HAP-1 (cell line): ENCODE results near the gene LARP4.
"Not testable (repeated sequence)": the region's sequence is repeated elsewhere in the genome, so short reads cannot be mapped to it uniquely, and the experiment has no call there.

ENCODE experiments used
- DNase-seq, 2 experiments: peaks; one replicate each; pipeline ENCODE4 v3.0.0-alpha.2; 2016 to 2020; ENCODE audit warnings: low spot score in 2 of 2
- H3K27me3 ChIP-seq: fragments of 250-450 bp; sonication (Bioruptor Pico); 2 replicates; pipeline ENCODE4 v1.5.1; 2020; ENCODE audit warnings: low read depth, mild to moderate bottlenecking, moderate library complexity
- H3K36me3 ChIP-seq: fragments of 250-450 bp; sonication (Bioruptor Pico); replicated peaks from 2 replicates; pipeline ENCODE4 v1.5.1; 2020; ENCODE audit warnings: mild to moderate bottlenecking
- H3K4me1 ChIP-seq: fragments of 250-450 bp; sonication (Bioruptor Pico); 2 replicates; pipeline ENCODE4 v1.5.1; 2020; ENCODE audit warnings: mild to moderate bottlenecking
- H3K4me3 ChIP-seq: fragments of 250-450 bp; sonication (Bioruptor Pico); 2 replicates; pipeline ENCODE4 v1.5.1; 2020; ENCODE audit warnings: mild to moderate bottlenecking, moderate library complexity
- H3K9me3 ChIP-seq: fragments of 250-450 bp; sonication (Bioruptor Pico); 2 replicates; pipeline ENCODE4 v1.5.1; 2020; ENCODE audit warnings: mild to moderate bottlenecking, moderate library complexity
- in situ Hi-C: fragments of 300-500 bp; cut with MboI; formaldehyde crosslinking; loops from 3 replicates; pipeline ENCODE4 v1.14.3; 2020; ENCODE audit warnings: low sequenced_read_pairs, inconsistent platforms, mixed read lengths

LARP4 gene

DNA sequence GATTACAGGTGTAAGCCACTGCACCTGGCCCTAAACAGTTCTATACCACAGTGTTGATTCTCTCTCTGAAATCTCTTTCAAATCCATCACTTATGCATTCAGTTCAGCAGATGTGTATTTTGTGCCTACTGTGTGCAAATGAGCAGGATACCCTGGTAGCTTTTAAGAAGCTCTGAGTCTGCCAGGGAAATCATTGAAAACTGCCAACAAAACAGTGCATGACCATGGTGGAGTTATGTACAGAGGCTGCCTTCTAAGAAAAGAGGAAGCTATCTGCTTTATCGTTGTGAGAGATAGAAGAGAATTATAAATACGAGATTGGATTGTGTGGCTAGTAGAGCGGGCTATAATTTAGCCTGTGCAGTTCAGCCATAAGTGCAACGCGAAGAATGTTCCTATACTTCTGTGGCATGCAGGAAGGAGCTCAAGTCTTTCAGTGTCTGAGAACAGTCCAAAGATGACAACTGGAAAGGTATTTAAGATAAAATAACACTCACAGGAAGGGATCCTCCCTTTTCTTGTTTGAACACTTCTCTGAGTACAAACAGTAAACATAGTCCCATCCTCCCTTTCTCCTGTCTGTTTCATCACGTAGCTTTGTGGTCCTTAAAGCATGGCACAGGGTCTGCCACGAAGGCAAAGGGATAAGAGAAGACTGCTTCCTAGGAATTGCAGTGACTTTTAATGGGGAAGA lies 108.4 kb downstream of the LARP4 start:
- Histone ChIP-seq H3K36me3 (no peaks in the 10 kb centered on the region; the same call in 1 of the 2 replicates), H3K4me3 (no peak overlapping the region), H3K27me3 (no peaks in the 10 kb centered on the region), H3K4me1 (peaks cover 22% of the 10 kb centered on the region), H3K9me3 (no peaks in the 10 kb centered on the region)
- in situ Hi-C loops, result loop anchor here (10.0 to 25.0 kb wide), 2 partner anchors 116 to 228 kb away; no protein-coding TSS in a partner anchor
- DNase-seq, result no peak

- Histone ChIP-seq H3K9me3 (no peaks in the 10 kb centered on the region), H3K36me3 (no peaks in the 10 kb centered on the region; the same call in 1 of the 2 replicates), H3K4me3 (no peak overlapping the region), H3K4me1 (no peaks in the 10 kb centered on the region; the same call in 1 of the 2 replicates), H3K27me3 (no peaks in the 10 kb centered on the region)
- in situ Hi-C loops, result loop anchor here (25.0 kb wide), 1 partner anchor 223 kb away; no protein-coding TSS in a partner anchor
- no peak for DNase-seq
These were observed 114.0 kb downstream of the LARP4 start for GRCh38 chr12:50514526-50515276.

DNA sequence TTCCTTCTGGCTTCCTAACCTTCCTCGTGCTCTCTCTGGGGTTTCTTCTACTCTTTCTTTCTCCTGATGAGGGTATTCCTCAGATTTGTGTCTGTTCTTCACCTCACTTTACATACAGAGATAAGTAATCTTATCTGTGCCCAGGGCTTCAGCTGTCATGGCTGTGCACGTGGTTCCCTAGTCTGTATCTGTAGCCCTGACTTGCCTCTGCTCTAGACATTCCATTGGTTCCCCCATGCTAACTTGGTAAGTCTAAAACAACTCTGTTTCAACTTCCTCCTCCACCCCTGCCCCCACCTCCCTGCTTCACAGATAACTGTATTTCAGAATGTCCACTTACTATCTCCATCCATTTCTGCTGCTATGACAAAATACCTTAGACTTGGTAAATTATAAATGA lies 114.9 kb downstream of the LARP4 start:
- in situ Hi-C loops, result loop anchor here (25.0 kb wide), 1 partner anchor 222 kb away; no protein-coding TSS in a partner anchor
- Histone ChIP-seq H3K27me3 (no peaks in the 10 kb centered on the region), H3K36me3 (no peaks in the 10 kb centered on the region), H3K9me3 (no peaks in the 10 kb centered on the region), H3K4me1 (peaks cover 3% of the 10 kb centered on the region; the same call in 1 of the 2 replicates), H3K4me3 (no peak overlapping the region)
- DNase-seq, result no peak

DNA sequence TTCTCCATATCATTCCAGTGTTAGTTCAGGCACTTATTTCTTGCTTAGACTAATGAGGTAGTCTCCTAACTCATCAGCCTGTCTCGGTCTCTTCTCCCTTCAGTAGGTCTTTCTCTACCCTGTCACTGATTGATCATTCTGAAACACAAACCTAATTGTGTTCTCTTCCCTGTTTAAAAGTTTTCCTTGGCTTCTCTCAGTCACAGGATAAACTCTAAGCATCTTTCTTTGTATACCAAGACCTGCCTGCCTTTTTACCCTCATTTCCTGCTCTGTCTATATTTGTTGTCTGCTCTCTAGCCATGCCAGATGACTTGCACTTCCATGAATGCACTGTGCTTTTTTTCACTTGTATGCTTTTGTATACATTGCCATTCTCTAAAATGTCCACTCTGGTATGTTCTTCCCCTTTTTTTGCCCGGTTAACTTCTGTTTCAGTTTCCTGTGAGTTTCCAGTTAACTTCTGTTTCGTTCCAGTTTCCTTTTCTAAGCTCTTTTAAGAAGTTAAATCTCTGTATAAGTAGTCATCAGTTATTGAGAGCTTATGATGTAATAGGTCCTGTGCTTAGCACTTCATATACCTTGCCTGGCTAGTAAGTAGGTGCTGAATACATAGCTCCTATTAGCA lies 116.8 kb downstream of the LARP4 start:
- no peak overlapping the region for H3K4me3 ChIP-seq
- H3K9me3 ChIP-seq, result no peaks in the 10 kb centered on the region
- no peaks in the 10 kb centered on the region for H3K27me3 ChIP-seq
- no peak for DNase-seq
- no peaks in the 10 kb centered on the region for H3K36me3 ChIP-seq
- in situ Hi-C loops, result loop anchor here (25.0 kb wide), 1 partner anchor 220 kb away; no protein-coding TSS in a partner anchor
- peaks cover 5% of the 10 kb centered on the region; the same call in 1 of the 2 replicates for H3K4me1 ChIP-seq

- Histone ChIP-seq H3K36me3 (no peaks in the 10 kb centered on the region), H3K4me3 (no peak overlapping the region), H3K9me3 (no peaks in the 10 kb centered on the region), H3K27me3 (no peaks in the 10 kb centered on the region), H3K4me1 (peaks cover 5% of the 10 kb centered on the region; the same call in 1 of the 2 replicates)
- no peak for DNase-seq
- in situ Hi-C loops, result loop anchor here (25.0 kb wide), 1 partner anchor 219 kb away; no protein-coding TSS in a partner anchor
These were observed 117.4 kb downstream of the LARP4 start for GRCh38 chr12:50518090-50518489.

GRCh38 chr12:50519353-50519752 lies 118.7 kb downstream of the LARP4 start:
- Histone ChIP-seq H3K36me3 (no peaks in the 10 kb centered on the region), H3K4me3 (no peak overlapping the region), H3K9me3 (no peaks in the 10 kb centered on the region), H3K4me1 (peaks cover 5% of the 10 kb centered on the region; the same call in 1 of the 2 replicates), H3K27me3 (no peaks in the 10 kb centered on the region)
- DNase-seq, result no peak
- in situ Hi-C loops, result loop anchor here (25.0 kb wide), 1 partner anchor 218 kb away; no protein-coding TSS in a partner anchor

- Histone ChIP-seq H3K9me3 (no peaks in the 10 kb centered on the region), H3K36me3 (no peaks in the 10 kb centered on the region), H3K4me1 (peaks cover 8% of the 10 kb centered on the region), H3K4me3 (no peak overlapping the region), H3K27me3 (no peaks in the 10 kb centered on the region)
- no peak for DNase-seq
- in situ Hi-C loops, result loop anchor here (25.0 kb wide), 1 partner anchor 217 kb away; no protein-coding TSS in a partner anchor
These were observed 119.9 kb downstream of the LARP4 start for GRCh38 chr12:50520416-50521207.

- not testable (repeated sequence) for H3K36me3 ChIP-seq, H3K27me3 ChIP-seq, H3K9me3 ChIP-seq, DNase-seq, H3K4me3 ChIP-seq
- peaks cover 17% of the 10 kb centered on the region for H3K4me1 ChIP-seq
- in situ Hi-C loops, result loop anchor here (25.0 kb wide), 1 partner anchor 216 kb away; no protein-coding TSS in a partner anchor
These were observed 121.1 kb downstream of the LARP4 start for GRCh38 chr12:50521781-50522180.

DNA sequence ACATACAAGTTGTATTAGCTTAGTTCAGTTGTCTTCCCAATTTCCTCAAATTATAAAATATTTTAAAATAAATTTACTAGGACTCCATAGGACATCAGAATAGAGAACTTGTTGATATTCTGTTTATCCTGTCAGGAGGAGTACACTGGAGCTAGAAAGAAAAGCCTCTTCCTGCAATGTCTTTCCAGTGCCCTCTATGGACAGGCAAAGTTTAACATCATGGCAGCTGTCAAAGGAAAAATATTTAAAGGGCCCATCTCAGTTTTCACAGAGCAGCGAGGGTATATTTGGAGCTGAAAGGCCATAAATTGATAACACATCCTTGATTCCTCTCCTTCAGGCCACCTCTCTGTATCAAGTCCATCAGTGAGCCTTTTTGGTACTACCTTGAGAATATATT lies 123.1 kb downstream of the LARP4 start:
- no peak overlapping the region for H3K4me3 ChIP-seq
- DNase-seq, result no peak
- H3K27me3 ChIP-seq, result no peaks in the 10 kb centered on the region
- no peaks in the 10 kb centered on the region; the same call in 1 of the 2 replicates for H3K36me3 ChIP-seq
- in situ Hi-C loops, result loop anchor here (25.0 kb wide), 1 partner anchor 214 kb away; no protein-coding TSS in a partner anchor
- H3K4me1 ChIP-seq, result peaks cover 25% of the 10 kb centered on the region
- no peaks in the 10 kb centered on the region for H3K9me3 ChIP-seq

- Histone ChIP-seq H3K36me3 (no peaks in the 10 kb centered on the region; the same call in 1 of the 2 replicates), H3K4me1 (peaks cover 25% of the 10 kb centered on the region), H3K9me3 (no peaks in the 10 kb centered on the region), H3K27me3 (no peaks in the 10 kb centered on the region), H3K4me3 (no peak overlapping the region)
- no peak for DNase-seq
- in situ Hi-C loops, result loop anchor here (25.0 kb wide), 1 partner anchor 213 kb away; no protein-coding TSS in a partner anchor
These were observed 123.9 kb downstream of the LARP4 start for GRCh38 chr12:50524621-50525020.

GRCh38 chr12:50525422-50525821 lies 124.7 kb downstream of the LARP4 start:
- Histone ChIP-seq H3K27me3 (no peaks in the 10 kb centered on the region), H3K9me3 (no peaks in the 10 kb centered on the region), H3K36me3 (no peaks in the 10 kb centered on the region; the same call in 1 of the 2 replicates), H3K4me3 (no peak overlapping the region), H3K4me1 (peaks cover 26% of the 10 kb centered on the region)
- in situ Hi-C loops, result no loop called here
- DNase-seq, result no peak

DNA sequence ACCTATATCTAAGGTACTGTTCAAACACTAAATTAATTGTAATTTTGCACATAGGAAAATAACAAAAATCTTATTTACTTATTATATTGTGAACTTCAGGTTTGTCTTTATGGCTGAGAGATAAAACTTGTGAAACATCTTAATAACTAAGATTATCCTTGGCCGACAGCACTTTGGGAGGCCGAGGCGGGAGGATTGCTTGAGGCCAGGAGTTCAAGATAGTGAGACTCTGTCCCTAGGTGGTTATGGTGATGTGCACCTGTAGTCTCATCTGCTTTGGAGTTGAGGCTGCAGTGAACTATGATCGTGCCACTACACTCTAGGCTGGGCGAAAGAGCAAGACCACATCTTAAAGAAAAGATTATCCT lies 126.7 kb downstream of the LARP4 start:
- Histone ChIP-seq H3K27me3 (no peaks in the 10 kb centered on the region), H3K4me3 (no peak overlapping the region), H3K4me1 (peaks cover 22% of the 10 kb centered on the region), H3K36me3 (no peaks in the 10 kb centered on the region; the same call in 1 of the 2 replicates), H3K9me3 (no peaks in the 10 kb centered on the region)
- in situ Hi-C loops, result no loop called here
- no peak for DNase-seq

- in situ Hi-C loops, result no loop called here
These were observed 128.1 kb downstream of the LARP4 start for GRCh38 chr12:50528800-50529199.

More at GRCh38 chr12:50528800-50529199, 128.1 kb downstream of the LARP4 start:
- no peaks in the 10 kb centered on the region for H3K27me3 ChIP-seq
- no peaks in the 10 kb centered on the region for H3K9me3 ChIP-seq
- H3K36me3 ChIP-seq, result no peaks in the 10 kb centered on the region; the same call in 1 of the 2 replicates
- no peak for DNase-seq
- H3K4me1 ChIP-seq, result peaks cover 22% of the 10 kb centered on the region
- H3K4me3 ChIP-seq, result no peak overlapping the region
